Nephron progenitor cell (in vitro differentiated cells): ENCODE results near the gene TENT4B.

Experiments used
- DNase-seq: peaks from one replicate; pipeline ENCODE4 v3.0.0; 2021
- H3K27ac Mint-ChIP-seq: 2 replicates; pipeline ENCODE4 v1.8.0; 2021; ENCODE audit warnings: mild to moderate bottlenecking, moderate library complexity, mixed read lengths
- H3K27me3 Mint-ChIP-seq: 2 replicates; pipeline ENCODE4 v1.8.0; 2021; ENCODE audit warnings: mild to moderate bottlenecking, low read depth, mixed read lengths; ENCODE audit not compliant: poor library complexity
- H3K36me3 Mint-ChIP-seq: 2 replicates; pipeline ENCODE4 v1.8.0; 2021; ENCODE audit warnings: low read depth, mixed read lengths
- H3K4me1 Mint-ChIP-seq: 2 replicates; pipeline ENCODE4 v1.8.0; 2021; ENCODE audit warnings: mixed read lengths
- H3K4me3 Mint-ChIP-seq: 2 replicates; pipeline ENCODE4 v1.8.0; 2021; ENCODE audit warnings: mild to moderate bottlenecking, moderate library complexity, mixed read lengths
- H3K9me3 Mint-ChIP-seq: 2 replicates; pipeline ENCODE4 v1.8.0; 2021; ENCODE audit warnings: mild to moderate bottlenecking, moderate library complexity, mixed read lengths
- TF ChIP-seq, protein P1 (sequence below): fragments of 200-600 bp; sonication (generic); IDR thresholded peaks from 2 replicates; pipeline ENCODE4 v1.5.0; 2021; ENCODE audit warnings: antibody characterized with exemption

Gene TENT4B

GRCh38 chr16:50224286-50224685 lies 71.2 kb downstream of the TENT4B start:
- no peaks in the 10 kb centered on the region for H3K9me3 Mint-ChIP-seq
- no peak overlapping the region for H3K4me3 Mint-ChIP-seq
- H3K27me3 Mint-ChIP-seq = peaks cover 3% of the 10 kb centered on the region
- TF ChIP-seq, protein P1, sequence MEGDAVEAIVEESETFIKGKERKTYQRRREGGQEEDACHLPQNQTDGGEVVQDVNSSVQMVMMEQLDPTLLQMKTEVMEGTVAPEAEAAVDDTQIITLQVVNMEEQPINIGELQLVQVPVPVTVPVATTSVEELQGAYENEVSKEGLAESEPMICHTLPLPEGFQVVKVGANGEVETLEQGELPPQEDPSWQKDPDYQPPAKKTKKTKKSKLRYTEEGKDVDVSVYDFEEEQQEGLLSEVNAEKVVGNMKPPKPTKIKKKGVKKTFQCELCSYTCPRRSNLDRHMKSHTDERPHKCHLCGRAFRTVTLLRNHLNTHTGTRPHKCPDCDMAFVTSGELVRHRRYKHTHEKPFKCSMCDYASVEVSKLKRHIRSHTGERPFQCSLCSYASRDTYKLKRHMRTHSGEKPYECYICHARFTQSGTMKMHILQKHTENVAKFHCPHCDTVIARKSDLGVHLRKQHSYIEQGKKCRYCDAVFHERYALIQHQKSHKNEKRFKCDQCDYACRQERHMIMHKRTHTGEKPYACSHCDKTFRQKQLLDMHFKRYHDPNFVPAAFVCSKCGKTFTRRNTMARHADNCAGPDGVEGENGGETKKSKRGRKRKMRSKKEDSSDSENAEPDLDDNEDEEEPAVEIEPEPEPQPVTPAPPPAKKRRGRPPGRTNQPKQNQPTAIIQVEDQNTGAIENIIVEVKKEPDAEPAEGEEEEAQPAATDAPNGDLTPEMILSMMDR = no peak
- no peak for DNase-seq
- no peak overlapping the region for H3K27ac Mint-ChIP-seq
- peaks cover 37% of the 10 kb centered on the region for H3K36me3 Mint-ChIP-seq
- no peaks in the 10 kb centered on the region for H3K4me1 Mint-ChIP-seq

DNA sequence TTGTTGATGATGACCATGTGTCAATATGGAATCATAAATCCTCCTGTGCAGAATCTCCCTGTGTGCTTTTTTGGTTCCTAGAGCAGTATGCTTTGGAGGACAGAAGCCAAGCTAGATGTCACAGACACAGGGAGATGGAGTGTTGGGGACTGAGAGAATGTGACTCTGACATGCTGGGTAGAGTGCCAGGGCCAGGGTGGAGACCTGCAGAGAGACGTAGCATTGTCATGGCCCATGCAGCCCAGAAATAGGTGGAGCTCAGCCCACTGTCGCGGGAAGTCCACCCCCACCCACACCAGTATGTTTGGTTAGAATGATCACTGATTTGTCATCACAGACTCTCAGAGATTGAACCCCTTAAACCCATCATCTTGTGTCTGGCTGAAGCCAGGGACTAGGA lies 74.0 kb downstream of the TENT4B start:
- Mint-ChIP-seq H3K4me1 (peaks cover under 1% of the 10 kb centered on the region), H3K27ac (no peak overlapping the region), H3K9me3 (no peaks in the 10 kb centered on the region), H3K4me3 (no peak overlapping the region), H3K36me3 (peaks cover 38% of the 10 kb centered on the region), H3K27me3 (no peaks in the 10 kb centered on the region)
- no peak for DNase-seq
- TF ChIP-seq, protein P1 = no peak

DNA sequence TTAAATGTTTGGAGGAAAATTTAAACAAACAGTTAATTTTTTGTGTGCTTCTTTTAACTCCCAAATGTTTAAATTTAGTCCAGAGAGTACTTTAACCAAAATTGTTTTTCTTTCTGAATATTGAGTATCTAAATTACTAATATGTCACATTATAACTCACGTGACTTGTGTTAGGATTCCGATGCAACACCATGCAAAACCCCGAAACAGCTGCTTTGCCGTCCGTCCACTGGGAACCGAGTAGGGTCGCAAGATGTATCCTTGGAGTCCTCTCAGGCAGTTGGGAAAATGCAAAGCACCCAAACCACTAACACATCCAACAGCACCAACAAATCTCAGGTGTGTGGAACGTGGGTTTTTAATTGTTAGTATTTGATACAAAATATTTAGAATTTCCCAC lies 74.6 kb downstream of the TENT4B start:
- Mint-ChIP-seq H3K4me3 (no peak overlapping the region), H3K27ac (no peak overlapping the region)
- TF ChIP-seq, protein P1 = no peak

GRCh38 chr16:50228364-50228868 lies 75.3 kb downstream of the TENT4B start:
- H3K4me1 Mint-ChIP-seq = peaks cover 6% of the 10 kb centered on the region
- no peak overlapping the region for H3K4me3 Mint-ChIP-seq
- DNase-seq = no peak
- H3K27me3 Mint-ChIP-seq = no peaks in the 10 kb centered on the region
- peaks cover 38% of the 10 kb centered on the region for H3K36me3 Mint-ChIP-seq
- H3K9me3 Mint-ChIP-seq = no peaks in the 10 kb centered on the region
- H3K27ac Mint-ChIP-seq = no peak overlapping the region
- TF ChIP-seq, protein P1 = no peak

More for the DNA sequence above, 74.6 kb downstream of the TENT4B start:
- Mint-ChIP-seq H3K4me1 (peaks cover 6% of the 10 kb centered on the region), H3K9me3 (no peaks in the 10 kb centered on the region), H3K36me3 (peaks cover 38% of the 10 kb centered on the region), H3K27me3 (no peaks in the 10 kb centered on the region)
- DNase-seq = no peak

GRCh38 chr16:50229149-50229726 lies 76.1 kb downstream of the TENT4B start:
- Mint-ChIP-seq H3K4me3 (no peak overlapping the region), H3K36me3 (peaks cover 36% of the 10 kb centered on the region), H3K4me1 (peaks cover 6% of the 10 kb centered on the region), H3K27ac (peak overlapping the region; percentile 20), H3K27me3 (no peaks in the 10 kb centered on the region), H3K9me3 (no peaks in the 10 kb centered on the region)
- TF ChIP-seq, protein P1 = no peak
- no peak for DNase-seq
